ENCODE results near the gene SLC9A9.

DNA sequence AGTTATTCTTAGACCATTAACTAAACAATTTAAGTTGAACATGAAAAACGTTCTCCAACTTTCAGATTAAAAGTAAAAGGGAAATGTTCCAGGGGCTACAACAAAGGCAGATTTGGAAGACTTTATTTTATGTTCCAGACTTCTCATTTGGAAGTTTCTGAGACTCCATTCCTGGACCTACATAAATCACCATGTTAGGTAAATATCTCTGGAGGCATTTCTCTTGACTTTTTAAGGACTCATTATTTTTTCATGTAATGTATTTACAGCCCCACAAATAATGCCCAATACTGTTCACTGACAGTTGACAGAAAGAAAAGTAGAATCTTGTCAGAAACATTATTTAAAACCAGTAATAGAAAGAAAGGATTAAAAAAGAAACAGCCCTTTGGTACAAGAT is 352.1 kb downstream of the SLC9A9 start:
- TF ChIP-seq, protein P1, sequence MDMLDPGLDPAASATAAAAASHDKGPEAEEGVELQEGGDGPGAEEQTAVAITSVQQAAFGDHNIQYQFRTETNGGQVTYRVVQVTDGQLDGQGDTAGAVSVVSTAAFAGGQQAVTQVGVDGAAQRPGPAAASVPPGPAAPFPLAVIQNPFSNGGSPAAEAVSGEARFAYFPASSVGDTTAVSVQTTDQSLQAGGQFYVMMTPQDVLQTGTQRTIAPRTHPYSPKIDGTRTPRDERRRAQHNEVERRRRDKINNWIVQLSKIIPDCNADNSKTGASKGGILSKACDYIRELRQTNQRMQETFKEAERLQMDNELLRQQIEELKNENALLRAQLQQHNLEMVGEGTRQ (IDR thresholded peaks at IDR 0.05; ENCODE audit: borderline replicate concordance, low read depth, low read length), result no peak
- TF ChIP-seq CTCF (IDR thresholded peaks at IDR 0.05 in 2 of 3, conservative IDR thresholded peaks at IDR 0.05 in 1 of 3; ENCODE audit: control insufficient read depth in 2 of 3, extremely low read depth in 1 of 3, insufficient read depth in 1 of 3, low read depth in 3 of 3, low read length in 3 of 3), result no peak
- TF ChIP-seq RELA (IDR thresholded peaks at IDR 0.05; ENCODE audit: borderline replicate concordance, partially characterized antibody), result no peak
- TF ChIP-seq SRF (IDR thresholded peaks at IDR 0.05; ENCODE audit: low read depth in 2 of 2, low read length in 2 of 2), result no peak
- TF ChIP-seq, protein P2, sequence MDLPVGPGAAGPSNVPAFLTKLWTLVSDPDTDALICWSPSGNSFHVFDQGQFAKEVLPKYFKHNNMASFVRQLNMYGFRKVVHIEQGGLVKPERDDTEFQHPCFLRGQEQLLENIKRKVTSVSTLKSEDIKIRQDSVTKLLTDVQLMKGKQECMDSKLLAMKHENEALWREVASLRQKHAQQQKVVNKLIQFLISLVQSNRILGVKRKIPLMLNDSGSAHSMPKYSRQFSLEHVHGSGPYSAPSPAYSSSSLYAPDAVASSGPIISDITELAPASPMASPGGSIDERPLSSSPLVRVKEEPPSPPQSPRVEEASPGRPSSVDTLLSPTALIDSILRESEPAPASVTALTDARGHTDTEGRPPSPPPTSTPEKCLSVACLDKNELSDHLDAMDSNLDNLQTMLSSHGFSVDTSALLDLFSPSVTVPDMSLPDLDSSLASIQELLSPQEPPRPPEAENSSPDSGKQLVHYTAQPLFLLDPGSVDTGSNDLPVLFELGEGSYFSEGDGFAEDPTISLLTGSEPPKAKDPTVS (IDR thresholded peaks at IDR 0.05; ENCODE audit: low read depth, low read length), result no peak
- no peak for TF ChIP-seq EP300 (IDR thresholded peaks at IDR 0.05; ENCODE audit: borderline replicate concordance in 1 of 2, control insufficient read depth in 1 of 2, low read depth in 2 of 2, low read length in 2 of 2)
- no peak for TF ChIP-seq SIN3A (IDR thresholded peaks at IDR 0.05; ENCODE audit: low read depth, low read length)
- TF ChIP-seq MYC (IDR thresholded peaks at IDR 0.05; ENCODE audit: insufficient read depth, insufficient read length, insufficient replicate concordance, low read length, severe bottlenecking), result no peak
- TF ChIP-seq BACH1 (IDR thresholded peaks at IDR 0.05; ENCODE audit: borderline replicate concordance), result no peak
- no peak for TF ChIP-seq ETV6 (conservative IDR thresholded peaks at IDR 0.05 in 1 of 2, IDR thresholded peaks at IDR 0.05 in 1 of 2; ENCODE audit: borderline replicate concordance in 1 of 2, low read depth in 1 of 2)
- TF ChIP-seq TAF1 (IDR thresholded peaks at IDR 0.05; ENCODE audit: borderline replicate concordance, low read depth, low read length), result no peak
- no peak for TF ChIP-seq ATF7 (IDR thresholded peaks at IDR 0.05; ENCODE audit: low read depth)
- TF ChIP-seq POLR2AphosphoS5 (IDR thresholded peaks at IDR 0.05; ENCODE audit: low read length), result no peak
